CD4-positive, alpha-beta T cell treated with Interleukin-12 subunit alpha and Interleukin-12 subunit beta, for 1 hour (primary cell): ENCODE measurements around the gene OOSP3.
"Not testable (repeated sequence)": the region's sequence is repeated elsewhere in the genome, so short reads cannot be mapped to it uniquely, and the experiment has no call there.

Experiments
- DNase-seq: peaks from one replicate; pipeline ENCODE4 v3.0.0-alpha.2; 2020

The OOSP3 gene

GRCh38 chr11:59877325-59877724 lies 1.3 kb upstream of the OOSP3 start:
- no peak for DNase-seq

- no peak for DNase-seq
Observed at GRCh38 chr11:59877784-59878183, 798 bp upstream of the OOSP3 start.

- no peak for DNase-seq
Observed at GRCh38 chr11:59879567-59879966, 985 bp downstream of the OOSP3 start.

GRCh38 chr11:59883597-59883996 lies 5.0 kb downstream of the OOSP3 start:
- no peak for DNase-seq

GRCh38 chr11:59887156-59887555 lies 8.6 kb downstream of the OOSP3 start:
- DNase-seq: not testable (repeated sequence)

- no peak for DNase-seq
Observed at GRCh38 chr11:59891781-59892181, 13.2 kb downstream of the OOSP3 start.

- no peak for DNase-seq
Observed at GRCh38 chr11:59894616-59895015, 16.0 kb downstream of the OOSP3 start.

GRCh38 chr11:59898046-59898445 lies 19.5 kb downstream of the OOSP3 start:
- DNase-seq: no peak

GRCh38 chr11:59898650-59899049 lies 20.1 kb downstream of the OOSP3 start:
- no peak for DNase-seq

- DNase-seq: no peak
Observed at GRCh38 chr11:59899532-59899931, 20.9 kb downstream of the OOSP3 start.

- no peak for DNase-seq
Observed at GRCh38 chr11:59900366-59901126, 22.0 kb downstream of the OOSP3 start.

- no peak for DNase-seq
Observed at GRCh38 chr11:59901306-59901705, 22.7 kb downstream of the OOSP3 start.

GRCh38 chr11:59903569-59903968 lies 25.0 kb downstream of the OOSP3 start:
- not testable (repeated sequence) for DNase-seq

GRCh38 chr11:59918480-59918879 lies 39.9 kb downstream of the OOSP3 start:
- no peak for DNase-seq

- DNase-seq: peak; percentile 29
Observed at GRCh38 chr11:59918987-59919589, 40.5 kb downstream of the OOSP3 start.

GRCh38 chr11:59923813-59924212 lies 45.2 kb downstream of the OOSP3 start:
- DNase-seq: no peak

- no peak for DNase-seq
Observed at GRCh38 chr11:59931688-59932087, 53.1 kb downstream of the OOSP3 start.

- no peak for DNase-seq
Observed at GRCh38 chr11:59938132-59938531, 59.5 kb downstream of the OOSP3 start, which contains the start of gene OOSP1. Gene OOSP1 (plus strand): TSS chr11:59938432. CDS start chr11:59938455, 23 bp downstream.

GRCh38 chr11:59938718-59939117 lies 60.1 kb downstream of the OOSP3 start:
- no peak for DNase-seq

GRCh38 chr11:59939482-59939881 lies 60.9 kb downstream of the OOSP3 start:
- no peak for DNase-seq

GRCh38 chr11:59941091-59941490 lies 62.5 kb downstream of the OOSP3 start:
- DNase-seq: no peak

- DNase-seq: no peak
Observed at GRCh38 chr11:59943997-59944714, 65.6 kb downstream of the OOSP3 start.

- no peak for DNase-seq
Observed at GRCh38 chr11:59944720-59945119, 66.1 kb downstream of the OOSP3 start.
